ENCODE data around the gene GHR.

Gene GHR

GRCh38 chr5:42490831-42491230, 67.6 kb downstream of the GHR start:
- Histone ChIP-seq H3K27ac (ENCODE audit: low read length) (no peak overlapping the region), H3K79me2 (ENCODE audit: insufficient read depth, low read length) (no peaks in the 10 kb centered on the region), H2AFZ (ENCODE audit: low read depth, low read length) (no peak overlapping the region), H3K4me1 (ENCODE audit: insufficient read depth, low read length) (no peaks in the 10 kb centered on the region), H3K9ac (ENCODE audit: low read depth, low read length) (no peak overlapping the region), H3K4me3 (ENCODE audit: low read depth in 1 of 2, low read length in 2 of 2) (no peak overlapping the region), H3K36me3 (ENCODE audit: insufficient read depth, low read length) (no peaks in the 10 kb centered on the region), H3K27me3 (ENCODE audit: insufficient read depth, low read length, poor library complexity) (no peaks in the 10 kb centered on the region), H3K9me3 (ENCODE audit: insufficient read depth, low read length, severe bottlenecking) (no peaks in the 10 kb centered on the region), H4K20me1 (ENCODE audit: insufficient read depth, low read length) (no peaks in the 10 kb centered on the region), H3K4me2 (ENCODE audit: insufficient read depth, low read length) (no peak overlapping the region)
- no peak for TF ChIP-seq EZH2 (IDR thresholded peaks at IDR 0.05; ENCODE audit: borderline replicate concordance, low read depth, low read length, severe bottlenecking)
- ATAC-seq (ENCODE audit: insufficient read depth, low read depth) (no peak), DNase-seq (no peak)

DNA sequence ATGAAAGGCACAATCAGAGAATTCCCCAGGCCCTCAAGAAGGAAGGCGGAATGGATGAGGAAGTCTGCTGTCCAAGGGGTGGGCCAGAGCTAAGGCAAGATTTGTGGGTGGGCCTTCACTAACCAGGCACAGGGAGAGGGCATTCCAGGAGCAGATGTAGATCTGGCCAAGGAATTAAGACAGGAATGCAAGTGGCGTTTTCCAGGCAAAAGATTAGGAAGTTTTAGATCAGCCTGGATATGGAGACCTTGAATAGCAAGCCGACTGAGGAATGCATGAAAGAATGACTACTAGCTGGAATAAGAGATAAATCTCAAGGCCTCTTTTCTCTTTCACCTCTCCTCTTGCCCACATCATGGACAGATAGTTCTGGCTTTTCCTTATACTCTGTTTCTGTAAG, 68.5 kb downstream of the GHR start:
- TF ChIP-seq CTCF (IDR thresholded peaks at IDR 0.05; ENCODE audit: borderline replicate concordance, extremely low read depth, low read length, poor library complexity, severe bottlenecking) (no peak), EZH2 (IDR thresholded peaks at IDR 0.05; ENCODE audit: borderline replicate concordance, low read depth, low read length, severe bottlenecking) (no peak)
- H3K4me3 ChIP-seq (ENCODE audit: low read depth in 1 of 2, low read length in 2 of 2), result no peak overlapping the region
- H4K20me1 ChIP-seq (ENCODE audit: insufficient read depth, low read length), result no peaks in the 10 kb centered on the region
- H2AFZ ChIP-seq (ENCODE audit: low read depth, low read length), result no peak overlapping the region
- no peak overlapping the region for H3K27ac ChIP-seq (ENCODE audit: low read length)
- H3K79me2 ChIP-seq (ENCODE audit: insufficient read depth, low read length), result no peaks in the 10 kb centered on the region
- DNase-seq (no peak), ATAC-seq (ENCODE audit: insufficient read depth, low read depth) (no peak)
- H3K4me1 ChIP-seq (ENCODE audit: insufficient read depth, low read length), result no peaks in the 10 kb centered on the region
- no peaks in the 10 kb centered on the region for H3K36me3 ChIP-seq (ENCODE audit: insufficient read depth, low read length)
- no peaks in the 10 kb centered on the region for H3K27me3 ChIP-seq (ENCODE audit: insufficient read depth, low read length, poor library complexity)
- H3K4me2 ChIP-seq (ENCODE audit: insufficient read depth, low read length), result no peak overlapping the region
- H3K9me3 ChIP-seq (ENCODE audit: insufficient read depth, low read length, severe bottlenecking), result no peaks in the 10 kb centered on the region
- no peak overlapping the region for H3K9ac ChIP-seq (ENCODE audit: low read depth, low read length)

GRCh38 chr5:42492974-42493373, 69.7 kb downstream of the GHR start:
- Histone ChIP-seq H2AFZ (ENCODE audit: low read depth, low read length) (no peak overlapping the region), H3K9me3 (ENCODE audit: insufficient read depth, low read length, severe bottlenecking) (no peaks in the 10 kb centered on the region), H3K27me3 (ENCODE audit: insufficient read depth, low read length, poor library complexity) (no peaks in the 10 kb centered on the region), H4K20me1 (ENCODE audit: insufficient read depth, low read length) (no peaks in the 10 kb centered on the region), H3K79me2 (ENCODE audit: insufficient read depth, low read length) (no peaks in the 10 kb centered on the region), H3K4me3 (ENCODE audit: low read depth in 1 of 2, low read length in 2 of 2) (no peak overlapping the region), H3K36me3 (ENCODE audit: insufficient read depth, low read length) (no peaks in the 10 kb centered on the region), H3K4me2 (ENCODE audit: insufficient read depth, low read length) (no peak overlapping the region), H3K9ac (ENCODE audit: low read depth, low read length) (no peak overlapping the region), H3K27ac (ENCODE audit: low read length) (no peak overlapping the region), H3K4me1 (ENCODE audit: insufficient read depth, low read length) (no peaks in the 10 kb centered on the region)
- TF ChIP-seq EZH2 (IDR thresholded peaks at IDR 0.05; ENCODE audit: borderline replicate concordance, low read depth, low read length, severe bottlenecking) (no peak), CTCF (IDR thresholded peaks at IDR 0.05; ENCODE audit: borderline replicate concordance, extremely low read depth, low read length, poor library complexity, severe bottlenecking) (no peak)
- DNase-seq (no peak), ATAC-seq (ENCODE audit: insufficient read depth, low read depth) (no peak)

DNA sequence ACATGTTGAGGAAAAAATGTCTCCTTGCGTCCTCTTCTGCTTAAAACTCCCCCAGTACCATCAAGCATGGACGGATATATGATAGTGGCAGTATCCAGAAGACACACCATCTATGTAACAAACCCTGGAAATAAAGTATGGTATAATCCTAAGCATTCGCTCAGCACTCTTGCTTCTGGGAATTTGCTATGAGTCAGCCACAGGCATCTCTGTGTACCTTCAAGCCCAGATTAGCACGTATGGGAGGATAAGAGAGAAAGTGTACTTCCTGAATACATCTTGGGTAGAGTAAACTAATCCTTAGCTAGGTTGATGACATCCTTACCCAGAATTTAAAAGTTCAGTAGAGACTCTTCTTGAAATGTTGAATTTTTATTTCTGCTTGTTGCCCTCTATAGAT, 71.2 kb downstream of the GHR start:
- Histone ChIP-seq H3K9me3 (ENCODE audit: insufficient read depth, low read length, severe bottlenecking) (no peaks in the 10 kb centered on the region), H4K20me1 (ENCODE audit: insufficient read depth, low read length) (no peaks in the 10 kb centered on the region), H3K27me3 (ENCODE audit: insufficient read depth, low read length, poor library complexity) (no peaks in the 10 kb centered on the region), H3K9ac (ENCODE audit: low read depth, low read length) (no peak overlapping the region), H2AFZ (ENCODE audit: low read depth, low read length) (no peak overlapping the region), H3K4me2 (ENCODE audit: insufficient read depth, low read length) (no peak overlapping the region), H3K27ac (ENCODE audit: low read length) (no peak overlapping the region), H3K79me2 (ENCODE audit: insufficient read depth, low read length) (no peaks in the 10 kb centered on the region), H3K4me1 (ENCODE audit: insufficient read depth, low read length) (no peaks in the 10 kb centered on the region), H3K36me3 (ENCODE audit: insufficient read depth, low read length) (no peaks in the 10 kb centered on the region), H3K4me3 (ENCODE audit: low read depth in 1 of 2, low read length in 2 of 2) (no peak overlapping the region)
- DNase-seq, result no peak
- ATAC-seq (ENCODE audit: insufficient read depth, low read depth), result no peak
- no peak for TF ChIP-seq CTCF (IDR thresholded peaks at IDR 0.05; ENCODE audit: borderline replicate concordance, extremely low read depth, low read length, poor library complexity, severe bottlenecking)
- no peak for TF ChIP-seq EZH2 (IDR thresholded peaks at IDR 0.05; ENCODE audit: borderline replicate concordance, low read depth, low read length, severe bottlenecking)

All from DND-41 (cell line).